Gastrocnemius medialis (tissue), 4 donors: ENCODE measurements around the gene GPR37. TPM values are rescaled to one million over a fixed set of nuclear protein-coding genes. Genes with fewer than 3 reads are reported as not detected.

Source experiments
- ATAC-seq, 2 donors: fragments of 150-250 bp; one replicate each; pipeline ENCODE4 v1.9.1; 2016
- DNase-seq, 2 donors: peaks; one replicate each; pipeline ENCODE4 v3.0.0-alpha.2; 2019
- H3K27ac ChIP-seq, 4 donors: fragments of 200-600 bp; sonication (generic); 1 replicate in 1 of 4; 2 replicates in 3 of 4; pipeline ENCODE4 v1.5.1; 2016 to 2018; ENCODE audit warnings: mild to moderate bottlenecking in 2 of 4, moderate library complexity in 1 of 4
- H3K27me3 ChIP-seq, 3 donors: fragments of 200-600 bp; sonication (generic) in 2 of 3; 1 replicate in 1 of 3; 2 replicates in 2 of 3; pipeline versions ENCODE4 v1.5.1 to v1.6.0; 2016 to 2019; ENCODE audit warnings: mild to moderate bottlenecking in 1 of 3, moderate library complexity in 1 of 3
- H3K36me3 ChIP-seq, 2 donors: fragments of 200-600 bp; sonication (generic) in 1 of 2; one replicate each; pipeline ENCODE4 v1.5.1; 2017 to 2018
- H3K4me1 ChIP-seq, 2 donors: fragments of 200-600 bp; sonication (generic) in 1 of 2; one replicate each; pipeline ENCODE4 v1.5.1; 2016 to 2017; ENCODE audit warnings: mild to moderate bottlenecking in 2 of 2
- H3K4me3 ChIP-seq, 4 donors: fragments of 200-600 bp; sonication (generic) in 3 of 4; 1 replicate in 1 of 4; 2 replicates in 3 of 4; pipeline ENCODE4 v1.5.1; 2016 to 2019; ENCODE audit warnings: mild to moderate bottlenecking in 2 of 4
- H3K9me3 ChIP-seq, 3 donors: fragments of 200-600 bp; sonication (generic) in 2 of 3; 1 replicate in 1 of 3; 2 replicates in 2 of 3; pipeline ENCODE4 v1.5.1; 2016 to 2019
- POLR2A ChIP-seq, 2 donors: fragments of 450-650 bp; IDR thresholded peaks; one replicate each; pipeline ENCODE4 v1.6.1; 2017; ENCODE audit warnings: antibody characterized with exemption in 2 of 2, mild to moderate bottlenecking in 2 of 2, moderate library complexity in 2 of 2
- in situ Hi-C, 4 donors: fragments of 200-750 bp; cut with MboI; loops; one replicate each; pipeline versions ENCODE4 v1.15.0 to v1.8.0; 2017; ENCODE audit warnings: low sequenced_read_pairs in 4 of 4
- intact Hi-C: fragments of 100-400 bp; cut with DNase I; formaldehyde crosslinking; loops from one replicate; pipeline ENCODE4 v1.15.1; 2023; ENCODE audit warnings: low total_unique reads
- total RNA-seq, 4 donors: library from RNA; depleted of rRNA; stranded (reverse); fragments of >200 nt; gene quantifications; one replicate each; pipeline versions ENCODE4 v1.1.0 to v1.2.3, GENCODE V29; 2016
- TF ChIP-seq, protein P1 (sequence below), 5 experiments: fragments of 450-650 bp in 3 of 5; fragments of 200-600 bp in 2 of 5; sonication (generic) in 2 of 5; IDR thresholded peaks in 4 of 5; conservative IDR thresholded peaks in 1 of 5; 1 replicate in 4 of 5; 2 replicates in 1 of 5; pipeline ENCODE4 v1.5.1; 2016 to 2019; ENCODE audit warnings: antibody characterized with exemption in 5 of 5, mild to moderate bottlenecking in 3 of 5, moderate library complexity in 3 of 5

GPR37 gene
- total RNA-seq, 4 donors from 2014 or later, result 0.29 to 1.6 (median 0.71) TPM

DNA sequence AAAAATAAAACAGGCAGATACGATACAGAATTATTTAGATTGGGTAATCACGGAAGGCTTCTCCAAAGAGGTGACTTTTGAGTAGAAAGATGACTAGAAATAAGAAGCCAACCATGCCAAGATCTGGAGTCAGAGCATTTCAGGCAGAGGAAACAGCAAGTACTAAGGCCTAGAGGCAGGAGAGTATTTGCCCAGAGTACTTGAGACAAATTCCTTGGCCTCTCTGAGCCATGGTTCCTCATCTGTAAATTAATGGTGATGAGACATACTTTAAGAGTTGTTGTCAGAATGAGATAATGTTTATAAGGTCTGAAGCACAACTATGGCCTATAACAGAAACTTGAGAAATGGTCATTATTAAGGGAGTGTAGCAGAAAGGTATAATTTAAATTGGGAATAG, 15.8 kb upstream of the GPR37 start:
- Histone ChIP-seq H3K36me3 (no peaks in the 10 kb centered on the region), H3K9me3 (no peaks in the 10 kb centered on the region), H3K4me1 (no peaks in the 10 kb centered on the region), H3K27me3 (no peaks in the 10 kb centered on the region), H3K4me3 (no peak overlapping the region), H3K27ac (no peak overlapping the region)
- DNase-seq, result no peak
- no peak for TF ChIP-seq POLR2A (IDR thresholded peaks at IDR 0.05)
- TF ChIP-seq, protein P1, sequence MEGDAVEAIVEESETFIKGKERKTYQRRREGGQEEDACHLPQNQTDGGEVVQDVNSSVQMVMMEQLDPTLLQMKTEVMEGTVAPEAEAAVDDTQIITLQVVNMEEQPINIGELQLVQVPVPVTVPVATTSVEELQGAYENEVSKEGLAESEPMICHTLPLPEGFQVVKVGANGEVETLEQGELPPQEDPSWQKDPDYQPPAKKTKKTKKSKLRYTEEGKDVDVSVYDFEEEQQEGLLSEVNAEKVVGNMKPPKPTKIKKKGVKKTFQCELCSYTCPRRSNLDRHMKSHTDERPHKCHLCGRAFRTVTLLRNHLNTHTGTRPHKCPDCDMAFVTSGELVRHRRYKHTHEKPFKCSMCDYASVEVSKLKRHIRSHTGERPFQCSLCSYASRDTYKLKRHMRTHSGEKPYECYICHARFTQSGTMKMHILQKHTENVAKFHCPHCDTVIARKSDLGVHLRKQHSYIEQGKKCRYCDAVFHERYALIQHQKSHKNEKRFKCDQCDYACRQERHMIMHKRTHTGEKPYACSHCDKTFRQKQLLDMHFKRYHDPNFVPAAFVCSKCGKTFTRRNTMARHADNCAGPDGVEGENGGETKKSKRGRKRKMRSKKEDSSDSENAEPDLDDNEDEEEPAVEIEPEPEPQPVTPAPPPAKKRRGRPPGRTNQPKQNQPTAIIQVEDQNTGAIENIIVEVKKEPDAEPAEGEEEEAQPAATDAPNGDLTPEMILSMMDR (IDR thresholded peaks at IDR 0.05 in 4 of 5, conservative IDR thresholded peaks at IDR 0.05 in 1 of 5), result no peak
- intact Hi-C loops, result loop anchor here (10.0 kb wide), 1 partner anchor 627 kb away; no protein-coding TSS in a partner anchor
- in situ Hi-C loops, result loop anchor here in 1 of 4 donors (25.0 kb wide), 1 partner anchor 619 kb away; no protein-coding TSS in a partner anchor
- no peak for ATAC-seq

DNA sequence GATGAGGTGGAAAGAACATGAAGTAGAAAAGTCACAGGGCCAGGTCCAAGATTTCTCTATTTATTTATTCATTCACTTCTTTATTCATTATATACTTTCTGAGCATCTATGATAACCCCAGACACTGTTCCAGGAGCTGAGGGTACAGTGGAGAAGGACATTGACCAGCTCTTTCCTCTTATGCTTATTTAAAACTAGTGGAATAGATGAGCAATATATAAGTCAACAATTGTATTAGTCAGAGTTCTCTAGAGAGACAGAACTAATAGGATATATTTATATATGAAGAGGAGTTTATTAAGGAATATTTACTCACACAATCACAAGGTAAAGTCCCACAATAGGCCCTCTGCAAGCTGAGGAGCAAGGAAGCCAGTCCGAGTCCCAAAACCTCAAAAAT, 15.0 kb upstream of the GPR37 start:
- no peak overlapping the region for H3K27ac ChIP-seq
- H3K4me3 ChIP-seq, result no peak overlapping the region
- no peaks in the 10 kb centered on the region for H3K4me1 ChIP-seq
- in situ Hi-C loops (loop anchor here in 1 of 4 donors (25.0 kb wide), 1 partner anchor 618 kb away; no protein-coding TSS in a partner anchor), intact Hi-C loops (loop anchor here (10.0 kb wide), 1 partner anchor 626 kb away; no protein-coding TSS in a partner anchor)
- H3K27me3 ChIP-seq, result no peaks in the 10 kb centered on the region
- DNase-seq (no peak), ATAC-seq (no peak)
- no peak for TF ChIP-seq POLR2A (IDR thresholded peaks at IDR 0.05)
- TF ChIP-seq, protein P1 (IDR thresholded peaks at IDR 0.05 in 4 of 5, conservative IDR thresholded peaks at IDR 0.05 in 1 of 5), result no peak
- no peaks in the 10 kb centered on the region for H3K9me3 ChIP-seq
- no peaks in the 10 kb centered on the region for H3K36me3 ChIP-seq

GRCh38 chr7:124780056-124780455, 14.5 kb upstream of the GPR37 start:
- H3K4me3 ChIP-seq, result no peak overlapping the region
- H3K27me3 ChIP-seq, result no peaks in the 10 kb centered on the region
- no peaks in the 10 kb centered on the region for H3K9me3 ChIP-seq
- ATAC-seq (no peak), DNase-seq (no peak)
- no peaks in the 10 kb centered on the region for H3K4me1 ChIP-seq
- in situ Hi-C loops, result loop anchor here in 1 of 4 donors (25.0 kb wide), 1 partner anchor 618 kb away; no protein-coding TSS in a partner anchor
- intact Hi-C loops, result loop anchor here (10.0 kb wide), 1 partner anchor 625 kb away; no protein-coding TSS in a partner anchor
- no peak overlapping the region for H3K27ac ChIP-seq
- TF ChIP-seq, protein P1 (IDR thresholded peaks at IDR 0.05 in 4 of 5, conservative IDR thresholded peaks at IDR 0.05 in 1 of 5), result no peak
- TF ChIP-seq POLR2A (IDR thresholded peaks at IDR 0.05), result no peak
- H3K36me3 ChIP-seq, result no peaks in the 10 kb centered on the region

DNA sequence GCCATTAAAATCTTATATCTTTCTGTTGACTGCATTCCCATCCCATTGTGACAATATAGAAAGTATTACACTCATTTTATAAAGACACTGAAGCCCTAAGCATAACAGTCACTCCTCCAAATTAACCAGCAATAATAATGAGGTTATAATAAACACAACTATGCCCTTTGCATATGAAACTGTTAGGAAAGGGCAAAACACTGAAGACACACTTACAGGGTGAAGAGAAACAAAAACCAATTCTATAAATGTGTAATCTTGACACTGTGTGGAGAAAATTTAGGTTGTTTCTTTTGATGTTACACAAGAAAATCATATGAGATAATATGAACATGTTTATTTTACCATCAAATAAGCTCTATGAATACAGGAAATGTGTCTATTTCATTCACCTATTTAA, 14.0 kb upstream of the GPR37 start:
- in situ Hi-C loops (loop anchor here in 1 of 4 donors (25.0 kb wide), 1 partner anchor 617 kb away; no protein-coding TSS in a partner anchor), intact Hi-C loops (loop anchor here (10.0 kb wide), 1 partner anchor 625 kb away; no protein-coding TSS in a partner anchor)

More for the DNA sequence above, 14.0 kb upstream of the GPR37 start:
- Histone ChIP-seq H3K4me3 (no peak overlapping the region), H3K9me3 (no peaks in the 10 kb centered on the region), H3K27ac (no peak overlapping the region), H3K27me3 (no peaks in the 10 kb centered on the region), H3K4me1 (no peaks in the 10 kb centered on the region), H3K36me3 (no peaks in the 10 kb centered on the region)
- TF ChIP-seq POLR2A (IDR thresholded peaks at IDR 0.05), result no peak
- TF ChIP-seq, protein P1 (IDR thresholded peaks at IDR 0.05 in 4 of 5, conservative IDR thresholded peaks at IDR 0.05 in 1 of 5), result no peak
- DNase-seq, result no peak
- ATAC-seq, result no peak
